Heart right ventricle (tissue), 16 donors: ENCODE measurements around the gene FAM20B. TPM values are rescaled to one million over a fixed set of nuclear protein-coding genes. Genes with fewer than 3 reads are reported as not detected.
A peak's percentile ranks its signal among the peaks of the same experiment; 100 is the strongest.
"Not testable (repeated sequence)": the region's sequence is repeated elsewhere in the genome, so short reads cannot be mapped to it uniquely, and the experiment has no call there.

Source experiments
- ATAC-seq, 8 donors: fragments of 200-7000 bp; cut with Tn5 transposase; one replicate each; pipeline ENCODE4 v1.9.1; 2020; ENCODE audit warnings: mild to moderate bottlenecking in 8 of 8, moderate library complexity in 8 of 8, moderate number of reproducible peaks in 1 of 8
- DNase-seq, 2 donors: peaks; one replicate each; pipeline ENCODE4 v3.0.0-alpha.2; 2020
- H3K27ac ChIP-seq, 10 donors: fragments of 200-600 bp; sonication (generic) in 2 of 10; one replicate each; pipeline versions ENCODE4 v1.5.0 to v1.8.0; 2020 to 2022; ENCODE audit warnings: mild to moderate bottlenecking in 3 of 10
- H3K27me3 ChIP-seq, 7 donors: fragments of 200-600 bp; one replicate each; pipeline ENCODE4 v1.8.0; 2021 to 2022; ENCODE audit warnings: mild to moderate bottlenecking in 2 of 7
- H3K36me3 ChIP-seq, 9 donors: fragments of 200-600 bp; sonication (generic) in 1 of 9; one replicate each; pipeline versions ENCODE4 v1.5.0 to v1.8.0; 2020 to 2022; ENCODE audit warnings: mild to moderate bottlenecking in 2 of 9
- H3K4me1 ChIP-seq, 9 donors: fragments of 200-600 bp; sonication (generic) in 1 of 9; one replicate each; pipeline versions ENCODE4 v1.5.0 to v1.8.0; 2020 to 2022; ENCODE audit warnings: mild to moderate bottlenecking in 4 of 9
- H3K4me3 ChIP-seq, 10 donors: fragments of 200-600 bp; sonication (generic) in 2 of 10; one replicate each; pipeline versions ENCODE4 v1.5.0 to v1.8.0; 2020 to 2022; ENCODE audit warnings: mild to moderate bottlenecking in 7 of 10, moderate library complexity in 2 of 10
- H3K9me3 ChIP-seq, 11 donors: fragments of 200-600 bp in 10 of 11; sonication (generic) in 2 of 11; one replicate each; pipeline versions ENCODE4 v1.5.0 to v1.8.0; 2013 to 2022; ENCODE audit warnings: mild to moderate bottlenecking in 2 of 11, control low read depth in 1 of 11, moderate library complexity in 1 of 11
- WGBS, 2 donors: extraction: QIAGEN DNeasy Blood & Tissue Kit; methylation state at CpG; one replicate each; pipeline ENCODE4 v1.1.7; 2013; ENCODE audit warnings: inconsistent platforms in 1 of 2; 5-methylcytosine and 5-hydroxymethylcytosine counted together
- intact Hi-C, 10 donors: fragments of 100-400 bp; cut with DNase I; formaldehyde crosslinking; loops; one replicate each; pipeline versions ENCODE4 v1.11.1 to v1.14.2; 2022
- long read RNA-seq, 3 donors: library from polyadenylated mRNA; unstranded; transcript quantifications; one replicate each; pipeline ENCODE4 v2.0.0, GENCODE V29; 2020 to 2021
- polyA plus RNA-seq, 2 donors: library from polyadenylated mRNA; stranded (reverse); fragments of 200-250 nt; gene quantifications; one replicate each; pipeline ENCODE4 v1.2.3, GENCODE V29; 2013
- total RNA-seq, 10 donors: library from RNA; stranded (reverse); fragmentation: NEBNext Ultra II Directional in 3 of 10; extraction: Animal tissue kit (Norgen Biotek cat#: 25700) in 3 of 10; gene quantifications; one replicate each; pipeline versions ENCODE4 v1.2.1 to v1.2.4, GENCODE V29; 2021 to 2023
- TF ChIP-seq, protein P1 (sequence below), 9 donors: fragments of 200-600 bp; sonication (generic) in 2 of 9; IDR thresholded peaks; one replicate each; pipeline versions ENCODE4 v1.5.0 to v1.8.0; 2021 to 2022; ENCODE audit warnings: antibody characterized with exemption in 9 of 9, mild to moderate bottlenecking in 5 of 9, moderate library complexity in 1 of 9
- donor health status: Arrhythmogenic right ventricular cardiomyopathy.
- donor health status: ischemic (EF 13 %, LVEDD 7.1; RV severe dilation, severe dysfunction).
- donor health status: healthy with polysubstance abuse.
- donor health status: DM: no; HTN: yes; CAD: no.
- donor health status: DM: no; HTN: no; CAD: no.
- donor health status: ischemic (EF 25% LVEDD 6.9; RV normal size, moderate dysfunction).
- donor health status: ischemic (EF 25% LVEDD 5.7; RV mildly dilated, moderate dysfunction).
- donor health status: healthy.
- donor health status: DM: yes; HTN: yes; CAD: no.
- donor health status: Ischemic cardiomyopathy.
- donor health status: ischemic (EF 35%, LVEDD 5.7; RV mildly dilated, moderate dysfunction).
- donor health status: nonischemic (EF 11% LVEDD 7.7; RV severe dilation, severe dysfunction).
- donor health status: DM: yes; HTN: yes; CAD: no.
- donor health status: PGD.
- donor health status: ischemic (EF 29% LVEDD 5.4; RV normal size, mild dysfunction).
- donor health status: nonischemic (EF 23%, LVEDD 6.1; RV moderate dilation, normal function).

FAM20B gene, protein sequence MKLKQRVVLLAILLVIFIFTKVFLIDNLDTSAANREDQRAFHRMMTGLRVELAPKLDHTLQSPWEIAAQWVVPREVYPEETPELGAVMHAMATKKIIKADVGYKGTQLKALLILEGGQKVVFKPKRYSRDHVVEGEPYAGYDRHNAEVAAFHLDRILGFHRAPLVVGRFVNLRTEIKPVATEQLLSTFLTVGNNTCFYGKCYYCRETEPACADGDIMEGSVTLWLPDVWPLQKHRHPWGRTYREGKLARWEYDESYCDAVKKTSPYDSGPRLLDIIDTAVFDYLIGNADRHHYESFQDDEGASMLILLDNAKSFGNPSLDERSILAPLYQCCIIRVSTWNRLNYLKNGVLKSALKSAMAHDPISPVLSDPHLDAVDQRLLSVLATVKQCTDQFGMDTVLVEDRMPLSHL
- total RNA-seq (10 to 100 TPM; 44.5 to 63.4 (median 51.1) TPM), polyA plus RNA-seq (10 to 100 TPM; 11.9 to 23.7 TPM)
- long read RNA-seq, donor 1, full-length matches to known transcripts, result 4 of 14 reads
- long read RNA-seq, donor 1, partial matches to known transcripts, result 2 of 14 reads
- long read RNA-seq, donor 1, other reads (novel, unspliced or antisense), result 8 of 14 reads
- long read RNA-seq, donor 2, full-length matches to known transcripts, result 3 of 10 reads
- long read RNA-seq, donor 2, partial matches to known transcripts, result 2 of 10 reads
- long read RNA-seq, donor 2, other reads (novel, unspliced or antisense), result 5 of 10 reads
- long read RNA-seq, donor 3, partial matches to known transcripts, result 3 of 9 reads
- long read RNA-seq, donor 3, other reads (novel, unspliced or antisense), result 6 of 9 reads

DNA sequence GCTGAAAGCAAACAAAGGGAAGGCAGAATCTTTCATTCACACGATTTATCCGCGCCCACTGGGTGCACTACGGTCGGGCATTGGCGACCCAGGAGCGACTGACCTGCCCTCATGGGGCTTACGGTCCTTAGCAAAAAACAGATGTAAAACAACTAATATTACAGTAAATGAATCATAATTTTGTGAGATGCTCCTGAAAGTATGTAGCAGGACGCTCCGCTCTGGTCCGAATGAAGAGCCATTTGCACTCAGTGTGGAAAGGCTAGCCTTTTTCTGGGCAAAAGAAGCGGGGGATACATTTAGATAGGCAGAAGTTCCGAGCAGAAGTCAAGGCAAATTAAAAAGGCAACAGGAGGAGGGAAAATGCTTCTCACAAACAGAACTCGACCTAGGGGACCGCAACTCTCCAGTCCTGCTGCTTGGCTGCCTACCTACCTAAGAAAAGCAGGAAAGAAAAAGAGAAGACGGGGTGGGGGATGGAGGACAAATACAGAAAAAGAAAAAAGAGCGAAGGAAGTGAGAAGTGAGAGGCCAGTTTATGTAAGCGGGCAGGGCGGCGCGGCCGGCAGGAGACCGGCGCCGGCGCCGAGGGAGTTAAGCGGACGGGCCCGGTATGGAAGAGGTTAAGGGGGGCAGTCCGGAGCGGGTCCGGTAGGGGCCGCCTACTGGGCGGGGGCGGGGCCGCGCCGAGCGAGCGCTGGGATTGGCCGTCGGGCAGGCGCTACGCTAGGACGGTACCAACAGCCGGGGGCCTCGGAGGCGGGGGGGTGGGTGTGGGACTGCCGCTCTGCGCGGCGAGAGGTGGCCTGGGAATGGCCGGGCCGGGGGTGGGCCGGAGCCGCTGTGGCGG lies at the start of gene FAM20B:
Gene FAM20B (plus strand): TSS at position 770 of the 850 bp plus-strand sequence. CDS start 17,954 bp downstream, outside the sequence.
- peak within 1 kb of the TSS; percentile 91 to 99 (median 98) for H3K4me3 ChIP-seq
- H3K9me3 ChIP-seq, result no peaks in the 10 kb centered on the region
- ATAC-seq (peak; percentile 96 to 98 (median 98)), DNase-seq (peak; percentile 95 to 96)
- intact Hi-C loops, result no loop called here
- peak within 1 kb of the TSS; percentile 90 to 99 (median 96) for H3K27ac ChIP-seq
- H3K36me3 ChIP-seq, result no peaks in the 10 kb centered on the region
- TF ChIP-seq, protein P1, sequence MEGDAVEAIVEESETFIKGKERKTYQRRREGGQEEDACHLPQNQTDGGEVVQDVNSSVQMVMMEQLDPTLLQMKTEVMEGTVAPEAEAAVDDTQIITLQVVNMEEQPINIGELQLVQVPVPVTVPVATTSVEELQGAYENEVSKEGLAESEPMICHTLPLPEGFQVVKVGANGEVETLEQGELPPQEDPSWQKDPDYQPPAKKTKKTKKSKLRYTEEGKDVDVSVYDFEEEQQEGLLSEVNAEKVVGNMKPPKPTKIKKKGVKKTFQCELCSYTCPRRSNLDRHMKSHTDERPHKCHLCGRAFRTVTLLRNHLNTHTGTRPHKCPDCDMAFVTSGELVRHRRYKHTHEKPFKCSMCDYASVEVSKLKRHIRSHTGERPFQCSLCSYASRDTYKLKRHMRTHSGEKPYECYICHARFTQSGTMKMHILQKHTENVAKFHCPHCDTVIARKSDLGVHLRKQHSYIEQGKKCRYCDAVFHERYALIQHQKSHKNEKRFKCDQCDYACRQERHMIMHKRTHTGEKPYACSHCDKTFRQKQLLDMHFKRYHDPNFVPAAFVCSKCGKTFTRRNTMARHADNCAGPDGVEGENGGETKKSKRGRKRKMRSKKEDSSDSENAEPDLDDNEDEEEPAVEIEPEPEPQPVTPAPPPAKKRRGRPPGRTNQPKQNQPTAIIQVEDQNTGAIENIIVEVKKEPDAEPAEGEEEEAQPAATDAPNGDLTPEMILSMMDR (IDR thresholded peaks at IDR 0.05), result no peak
- H3K27me3 ChIP-seq, result no peaks in the 10 kb centered on the region
- H3K4me1 ChIP-seq, result peaks cover 0 to 45% (median 35%) of the 10 kb centered on the region in 9 donors
- WGBS, 2 donors, result 15 to 27% methylated on average over 33 to 58 of the region's 58 CpGs

DNA sequence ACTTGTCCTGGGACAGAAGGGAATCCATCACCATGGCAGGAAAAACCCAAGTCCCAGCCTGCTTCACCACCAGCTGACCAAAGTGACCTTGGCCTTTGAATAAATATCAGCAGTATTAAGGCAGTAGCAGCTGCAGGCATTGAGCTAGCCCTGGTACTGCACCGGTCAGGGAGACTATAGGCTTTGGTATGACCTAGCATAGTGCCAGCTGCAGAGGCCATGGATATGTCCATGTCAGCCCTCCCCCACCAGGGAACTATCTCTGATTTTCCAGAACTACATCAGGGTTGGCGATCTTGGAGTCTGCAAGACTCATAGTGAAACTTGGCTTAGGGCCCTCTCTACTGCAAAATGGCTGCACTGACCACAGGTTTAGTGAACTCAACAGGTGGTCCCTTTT lies 49.2 kb upstream of the FAM20B start:
- Histone ChIP-seq H3K36me3 (no peaks in the 10 kb centered on the region), H3K4me3 (no peak overlapping the region), H3K4me1 (peaks cover 0 to 18% (median 11%) of the 10 kb centered on the region in 9 donors), H3K27ac (no peak overlapping the region), H3K9me3 (peaks cover 0 to 71% (median 19%) of the 10 kb centered on the region in 11 donors), H3K27me3 (no peaks in the 10 kb centered on the region)
- WGBS, 2 donors, result 67 to 78% methylated on average over 2 of the region's 2 CpGs
- DNase-seq (no peak), ATAC-seq (no peak)
- TF ChIP-seq, protein P1 (IDR thresholded peaks at IDR 0.05), result no peak
- intact Hi-C loops, result no loop called here

DNA sequence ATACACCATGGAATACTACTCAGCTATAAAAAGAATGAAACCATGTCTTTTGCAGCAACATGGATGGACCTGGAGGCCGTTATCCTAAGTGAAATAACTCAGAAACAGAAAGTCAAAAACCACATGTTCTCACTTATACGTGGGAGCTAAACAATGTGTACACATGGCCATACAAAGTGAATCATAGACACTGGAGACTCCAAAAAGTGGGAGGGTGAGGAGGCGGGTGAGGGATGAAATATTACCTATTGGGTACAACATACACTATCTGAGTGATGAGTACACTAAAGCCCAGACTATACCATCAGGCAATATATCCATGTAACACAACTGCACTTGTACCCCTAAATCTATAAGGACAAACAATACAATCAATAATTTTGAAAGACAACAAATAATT lies 39.5 kb upstream of the FAM20B start:
- H3K27me3 ChIP-seq, result no peaks in the 10 kb centered on the region
- no peak overlapping the region for H3K4me3 ChIP-seq
- TF ChIP-seq, protein P1 (IDR thresholded peaks at IDR 0.05), result no peak
- no peaks in the 10 kb centered on the region for H3K36me3 ChIP-seq
- intact Hi-C loops, result no loop called here
- peaks cover 0 to 11% (median 0%) of the 10 kb centered on the region in 11 donors for H3K9me3 ChIP-seq
- DNase-seq (no peak), ATAC-seq (no peak)
- WGBS, 2 donors, result 81 to 86% methylated on average over 3 of the region's 3 CpGs
- H3K27ac ChIP-seq, result no peak overlapping the region
- H3K4me1 ChIP-seq, result no peaks in the 10 kb centered on the region

DNA sequence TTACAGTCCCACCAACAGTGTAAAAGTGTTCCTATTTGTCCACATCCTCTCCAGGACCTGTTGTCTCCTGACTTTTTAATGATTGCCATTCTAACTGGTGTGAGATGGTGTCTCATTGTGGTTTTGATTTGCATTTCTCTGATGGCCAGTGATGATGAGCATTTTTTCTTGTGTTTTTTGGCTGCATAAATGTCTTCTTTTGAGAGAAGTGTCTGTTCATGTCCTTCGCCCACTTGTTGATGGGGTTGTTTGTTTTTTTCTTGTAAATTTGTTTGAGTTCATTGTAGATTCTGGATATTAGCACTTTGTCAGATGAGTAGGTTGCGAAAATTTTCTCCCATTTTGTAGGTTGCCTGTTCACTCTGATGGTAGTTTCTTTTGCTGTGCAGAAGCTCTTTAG lies 37.5 kb upstream of the FAM20B start:
- DNase-seq, H3K4me3 ChIP-seq, H3K36me3 ChIP-seq, H3K27ac ChIP-seq, H3K9me3 ChIP-seq, H3K27me3 ChIP-seq, ATAC-seq, intact Hi-C loops, H3K4me1 ChIP-seq: not testable (repeated sequence)
- WGBS, 2 donors, result 95 to 100% methylated on average over 1 of the region's 2 CpGs
